AG09319 (cell line): ENCODE measurements around the gene PABPN1L.

Experiments
- DNase-seq: peaks from one replicate; pipeline ENCODE4 v3.0.0-alpha.2; 2010; ENCODE audit warnings: low read depth; ENCODE audit errors: extremely low read depth
- CTCF ChIP-seq: IDR thresholded peaks from 2 replicates; pipeline ENCODE4 v1.5.1; 2011; ENCODE audit warnings: low read depth, mild to moderate bottlenecking, inconsistent platforms, low read length, moderate library complexity

Gene PABPN1L

GRCh38 chr16:88877564-88878289 lies 11.3 kb upstream of the PABPN1L start:
- no peak for DNase-seq
- no peak for TF ChIP-seq CTCF

- TF ChIP-seq CTCF = no peak
- DNase-seq = no peak
Measured at GRCh38 chr16:88876942-88877526, 10.6 kb upstream of the PABPN1L start.

GRCh38 chr16:88875703-88876234 lies 9.3 kb upstream of the PABPN1L start:
- no peak for DNase-seq

GRCh38 chr16:88874938-88875599 lies 8.6 kb upstream of the PABPN1L start:
- no peak for DNase-seq
- TF ChIP-seq CTCF = no peak

More at GRCh38 chr16:88875703-88876234, 9.3 kb upstream of the PABPN1L start:
- no peak for TF ChIP-seq CTCF

- DNase-seq = no peak
- TF ChIP-seq CTCF = no peak
Measured at GRCh38 chr16:88872650-88873331, 6.3 kb upstream of the PABPN1L start.

GRCh38 chr16:88871730-88872416 lies 5.4 kb upstream of the PABPN1L start:
- DNase-seq = no peak
- no peak for TF ChIP-seq CTCF
